Ovary (tissue), 9 donors: ENCODE measurements around the gene PLXDC2. TPM values are rescaled to one million over a fixed set of nuclear protein-coding genes. Genes with fewer than 3 reads are reported as not detected.

Experiments used
- DNase-seq, 5 donors: peaks; one replicate each; pipeline ENCODE4 v3.0.0-alpha.2; 2019 to 2020
- H3K27ac ChIP-seq, 2 donors: fragments of 200-600 bp; one replicate each; pipeline versions ENCODE4 v1.5.1 to v1.8.0; 2019 to 2022
- H3K27me3 ChIP-seq: fragments of 200-600 bp; one replicate; pipeline ENCODE4 v1.8.0; 2022
- H3K36me3 ChIP-seq: fragments of 200-600 bp; sonication (generic); one replicate; pipeline ENCODE4 v1.5.1; 2019
- H3K4me1 ChIP-seq: one replicate; pipeline ENCODE4 v1.8.1; 2013; ENCODE audit warnings: mild to moderate bottlenecking, moderate library complexity; ENCODE audit not compliant: insufficient read depth
- H3K4me3 ChIP-seq: fragments of 200-600 bp; sonication (generic); one replicate; pipeline ENCODE4 v1.5.1; 2017
- H3K9me3 ChIP-seq, 2 donors: fragments of 200-600 bp in 1 of 2; sonication (generic) in 1 of 2; one replicate each; pipeline versions ENCODE4 v1.5.1 to v1.8.1; 2013 to 2019; ENCODE audit warnings: mild to moderate bottlenecking in 1 of 2, moderate library complexity in 1 of 2
- CTCF ChIP-seq, 3 donors: fragments of 450-650 bp in 2 of 3; fragments of 200-600 bp in 1 of 3; IDR thresholded peaks; one replicate each; pipeline versions ENCODE4 v1.5.1 to v1.8.0; 2016 to 2022; ENCODE audit warnings: antibody characterized with exemption in 3 of 3, mild to moderate bottlenecking in 1 of 3
- EP300 ChIP-seq: sonication (generic); formaldehyde crosslinking; IDR thresholded peaks from one replicate; pipeline ENCODE4 v1.6.1; 2017; ENCODE audit warnings: antibody characterized with exemption
- POLR2A ChIP-seq: fragments of 450-650 bp; IDR thresholded peaks from one replicate; pipeline ENCODE4 v1.6.1; 2017; ENCODE audit warnings: antibody characterized with exemption, mild to moderate bottlenecking, moderate library complexity
- WGBS, 3 donors: extraction: QIAGEN DNeasy Blood & Tissue Kit in 1 of 3; methylation state at CpG; one replicate each; pipeline versions ENCODE4 v1.1.5 to v1.1.7; 2013 to 2017; 5-methylcytosine and 5-hydroxymethylcytosine counted together
- intact Hi-C, 4 donors: fragments of 100-400 bp; cut with DNase I; formaldehyde crosslinking; loops; one replicate each; pipeline versions ENCODE4 v1.11.0 to v1.15.1; 2022 to 2023
- polyA plus RNA-seq, 2 donors: library from polyadenylated mRNA; stranded (reverse); fragments of 200-250 nt in 1 of 2; fragments of 350-450 nt in 1 of 2; fragmentation: Illumina TruSeq in 1 of 2; extraction: RNeasy Lipid Tissue Mini Kit (QIAGEN cat#74804) in 1 of 2; gene quantifications; one replicate each; pipeline ENCODE4 v1.2.3, GENCODE V29; 2013 to 2014
- total RNA-seq, 7 donors: library from RNA; depleted of rRNA in 2 of 7; stranded (reverse); fragments of >200 nt in 2 of 7; fragmentation: NEBNext Ultra II Directional in 3 of 7; extraction: Animal tissue kit (Norgen Biotek cat#: 25700) in 3 of 7; gene quantifications; one replicate each; pipeline versions ENCODE4 v1.1.0 to v1.2.4, GENCODE V29; 2016 to 2023
- donor health status: DM: no; HTN: no; CAD: no; lungs with moderate emphysema.
- donor health status: DM: no; HTN: no; CAD: no.
- donor health status: Bipolar disorder and iron deficiency.
- donor health status: DM: yes; HTN: yes; CAD: no.
- donor health status: DM: no; HTN: no; CAD: no.
- donor health status: DM: yes; HTN: yes; CAD: no.

The PLXDC2 gene
- total and polyA plus RNA-seq, 9 donors: 13.6 to 76.0 (median 38.0) TPM

GRCh38 chr10:19904202-19904661, 88.0 kb downstream of the PLXDC2 start:
- no peak for TF ChIP-seq CTCF (IDR thresholded peaks at IDR 0.05)
- no peak for TF ChIP-seq EP300
- H3K27me3 ChIP-seq: no peaks in the 10 kb centered on the region
- H3K36me3 ChIP-seq: no peaks in the 10 kb centered on the region
- H3K4me1 ChIP-seq: no peaks in the 10 kb centered on the region
- intact Hi-C loops: no loop called here
- H3K27ac ChIP-seq: no peak overlapping the region
- no peak overlapping the region for H3K4me3 ChIP-seq
- no peaks in the 10 kb centered on the region for H3K9me3 ChIP-seq
- DNase-seq: no peak
- 88 to 100% (median 91%) methylated on average over 1 of the region's 1 CpG for WGBS, 3 donors

GRCh38 chr10:19906108-19906791, 90.0 kb downstream of the PLXDC2 start:
- TF ChIP-seq EP300: no peak
- TF ChIP-seq POLR2A: no peak
- TF ChIP-seq CTCF (IDR thresholded peaks at IDR 0.05): no peak
- intact Hi-C loops: no loop called here
- Histone ChIP-seq H3K27me3 (no peaks in the 10 kb centered on the region), H3K4me1 (no peaks in the 10 kb centered on the region), H3K27ac (no peak overlapping the region), H3K9me3 (no peaks in the 10 kb centered on the region), H3K36me3 (no peaks in the 10 kb centered on the region), H3K4me3 (no peak overlapping the region)
- no peak for DNase-seq
- 95 to 98% (median 97%) methylated on average over 5 of the region's 5 CpGs for WGBS, 3 donors

GRCh38 chr10:19908991-19909696, 92.9 kb downstream of the PLXDC2 start:
- Histone ChIP-seq H3K4me1 (no peaks in the 10 kb centered on the region), H3K9me3 (no peaks in the 10 kb centered on the region), H3K36me3 (no peaks in the 10 kb centered on the region), H3K4me3 (no peak overlapping the region), H3K27ac (no peak overlapping the region), H3K27me3 (no peaks in the 10 kb centered on the region)
- WGBS, 3 donors: 20 to 37% (median 34%) methylated on average over 3 of the region's 3 CpGs
- no peak for TF ChIP-seq CTCF (IDR thresholded peaks at IDR 0.05)
- TF ChIP-seq POLR2A: no peak
- no peak for TF ChIP-seq EP300
- intact Hi-C loops: no loop called here
- no peak for DNase-seq

- intact Hi-C loops: loop anchor here in 1 of 4 donors (5.0 kb wide), 1 partner anchor 260 kb away; no protein-coding TSS in a partner anchor
- Histone ChIP-seq H3K27me3 (no peaks in the 10 kb centered on the region), H3K36me3 (no peaks in the 10 kb centered on the region), H3K4me3 (no peak overlapping the region), H3K27ac (no peak overlapping the region), H3K9me3 (no peaks in the 10 kb centered on the region), H3K4me1 (no peaks in the 10 kb centered on the region)
- TF ChIP-seq POLR2A (no peak), CTCF (IDR thresholded peaks at IDR 0.05) (no peak), EP300 (no peak)
- no peak for DNase-seq
- 74 to 88% (median 85%) methylated on average over 2 of the region's 2 CpGs for WGBS, 3 donors
These were observed 95.7 kb downstream of the PLXDC2 start for GRCh38 chr10:19911886-19912285.
